Measurements from ENCODE around the gene PRELID1. TPM values are rescaled to one million over a fixed set of nuclear protein-coding genes. Genes with fewer than 3 reads are reported as not detected.
A peak's percentile ranks its signal among the peaks of the same experiment; 100 is the strongest.

PRELID1 gene
- total RNA-seq, 2 donors from 2014 or later: 310 to 360 TPM

- H3K9me3 Mint-ChIP-seq: no peaks in the 10 kb centered on the region
- H3K4me1 Mint-ChIP-seq (ENCODE audit: low read depth in 2 of 2): peaks cover 9 to 14% of the 10 kb centered on the region in 2 donors
- H3K36me3 Mint-ChIP-seq: peaks cover 28% of the 10 kb centered on the region
- H3K4me3 Mint-ChIP-seq: no peak overlapping the region
- no peak for ATAC-seq
- DNase-seq (ENCODE audit: low spot score): no peak
- no peaks in the 10 kb centered on the region for H3K27me3 Mint-ChIP-seq
- H3K27ac Mint-ChIP-seq: no peak overlapping the region
These were observed 12.6 kb upstream of the PRELID1 start for GRCh38 chr5:177290816-177291596.

- no peak for ATAC-seq
- Mint-ChIP-seq H3K9me3 (no peaks in the 10 kb centered on the region), H3K36me3 (peaks cover 26% of the 10 kb centered on the region), H3K4me1 (ENCODE audit: low read depth in 2 of 2) (peaks cover 16 to 20% of the 10 kb centered on the region in 2 donors), H3K27me3 (no peaks in the 10 kb centered on the region), H3K27ac (no peak overlapping the region), H3K4me3 (no peak overlapping the region)
- DNase-seq (ENCODE audit: low spot score): no peak
These were observed 11.9 kb upstream of the PRELID1 start for GRCh38 chr5:177291735-177292134.

- peak overlapping the region; percentile 67 to 89 for H3K27ac Mint-ChIP-seq
- ATAC-seq (no peak), DNase-seq (ENCODE audit: low spot score) (no peak)
- H3K27me3 Mint-ChIP-seq: no peaks in the 10 kb centered on the region
- H3K9me3 Mint-ChIP-seq: no peaks in the 10 kb centered on the region
- peaks cover 22 to 27% of the 10 kb centered on the region in 2 donors for H3K4me1 Mint-ChIP-seq (ENCODE audit: low read depth in 2 of 2)
- no peak overlapping the region for H3K4me3 Mint-ChIP-seq
- H3K36me3 Mint-ChIP-seq: peaks cover 22% of the 10 kb centered on the region
These were observed 9.6 kb upstream of the PRELID1 start for GRCh38 chr5:177293819-177294581.

- no peak for DNase-seq (ENCODE audit: low spot score)
- ATAC-seq: no peak
- H3K27ac Mint-ChIP-seq: peak overlapping the region; percentile 67 to 89
- peaks cover 27 to 33% of the 10 kb centered on the region in 2 donors for H3K4me1 Mint-ChIP-seq (ENCODE audit: low read depth in 2 of 2)
- peaks cover 17% of the 10 kb centered on the region for H3K36me3 Mint-ChIP-seq
- H3K27me3 Mint-ChIP-seq: no peaks in the 10 kb centered on the region
- H3K9me3 Mint-ChIP-seq: no peaks in the 10 kb centered on the region
- H3K4me3 Mint-ChIP-seq: no peak overlapping the region
These were observed 9.0 kb upstream of the PRELID1 start for GRCh38 chr5:177294632-177295031.

- peaks cover 15% of the 10 kb centered on the region for H3K36me3 Mint-ChIP-seq
- no peaks in the 10 kb centered on the region for H3K9me3 Mint-ChIP-seq
- H3K4me1 Mint-ChIP-seq (ENCODE audit: low read depth in 2 of 2): peaks cover 38 to 46% of the 10 kb centered on the region in 2 donors
- H3K27me3 Mint-ChIP-seq: no peaks in the 10 kb centered on the region
- peak overlapping the region; percentile 67 to 89 for H3K27ac Mint-ChIP-seq
- DNase-seq (ENCODE audit: low spot score) (no peak), ATAC-seq (peak in 1 of 2 donors; percentile 45)
- H3K4me3 Mint-ChIP-seq: peak overlapping the region; percentile 43
These were observed 7.7 kb upstream of the PRELID1 start for GRCh38 chr5:177295924-177296323.

GRCh38 chr5:177296581-177296980, 7.0 kb upstream of the PRELID1 start:
- H3K36me3 Mint-ChIP-seq: peaks cover 14% of the 10 kb centered on the region
- H3K27ac Mint-ChIP-seq: peak overlapping the region; percentile 67 to 89
- DNase-seq (ENCODE audit: low spot score) (no peak), ATAC-seq (peak in 1 of 2 donors; percentile 25)
- no peaks in the 10 kb centered on the region for H3K27me3 Mint-ChIP-seq
- H3K9me3 Mint-ChIP-seq: no peaks in the 10 kb centered on the region
- H3K4me1 Mint-ChIP-seq (ENCODE audit: low read depth in 2 of 2): peaks cover 41 to 52% of the 10 kb centered on the region in 2 donors
- peak overlapping the region; percentile 43 for H3K4me3 Mint-ChIP-seq

- Mint-ChIP-seq H3K4me1 (ENCODE audit: low read depth in 2 of 2) (peaks cover 51 to 66% of the 10 kb centered on the region in 2 donors), H3K36me3 (peaks cover 2% of the 10 kb centered on the region), H3K27me3 (no peaks in the 10 kb centered on the region), H3K27ac (peak overlapping the region; percentile 82 to 89), H3K4me3 (no peak overlapping the region), H3K9me3 (no peaks in the 10 kb centered on the region)
- DNase-seq (ENCODE audit: low spot score): no peak
- no peak for ATAC-seq
These were observed 5.7 kb upstream of the PRELID1 start for GRCh38 chr5:177297922-177298321.

- no peaks in the 10 kb centered on the region for H3K27me3 Mint-ChIP-seq
- no peaks in the 10 kb centered on the region for H3K36me3 Mint-ChIP-seq
- H3K9me3 Mint-ChIP-seq: no peaks in the 10 kb centered on the region
- peaks cover 60 to 75% of the 10 kb centered on the region in 2 donors for H3K4me1 Mint-ChIP-seq (ENCODE audit: low read depth in 2 of 2)
- ATAC-seq (no peak), DNase-seq (ENCODE audit: low spot score) (no peak)
- H3K4me3 Mint-ChIP-seq: peak overlapping the region; percentile 96
- H3K27ac Mint-ChIP-seq: peak overlapping the region; percentile 82 to 83
These were observed 3.9 kb upstream of the PRELID1 start for GRCh38 chr5:177299697-177300096.

- Mint-ChIP-seq H3K4me3 (peak overlapping the region; percentile 96), H3K4me1 (ENCODE audit: low read depth in 2 of 2) (peaks cover 62 to 79% of the 10 kb centered on the region in 2 donors), H3K27ac (peak overlapping the region; percentile 82 to 83), H3K36me3 (no peaks in the 10 kb centered on the region), H3K27me3 (no peaks in the 10 kb centered on the region), H3K9me3 (no peaks in the 10 kb centered on the region)
- DNase-seq (ENCODE audit: low spot score) (peak; percentile 90), ATAC-seq (peak; percentile 73 to 83)
These were observed 3.2 kb upstream of the PRELID1 start for GRCh38 chr5:177300236-177300880.

GRCh38 chr5:177300951-177301350, 2.6 kb upstream of the PRELID1 start:
- no peaks in the 10 kb centered on the region for H3K36me3 Mint-ChIP-seq
- H3K27ac Mint-ChIP-seq: peak overlapping the region; percentile 82 to 83
- no peak for ATAC-seq
- H3K27me3 Mint-ChIP-seq: no peaks in the 10 kb centered on the region
- H3K9me3 Mint-ChIP-seq: no peaks in the 10 kb centered on the region
- no peak for DNase-seq (ENCODE audit: low spot score)
- peak overlapping the region; percentile 96 for H3K4me3 Mint-ChIP-seq
- H3K4me1 Mint-ChIP-seq (ENCODE audit: low read depth in 2 of 2): peaks cover 61 to 79% of the 10 kb centered on the region in 2 donors

- H3K27ac Mint-ChIP-seq: peak overlapping the region; percentile 82 to 83
- peaks cover 60 to 79% of the 10 kb centered on the region in 2 donors for H3K4me1 Mint-ChIP-seq (ENCODE audit: low read depth in 2 of 2)
- H3K36me3 Mint-ChIP-seq: peaks cover under 1% of the 10 kb centered on the region
- no peaks in the 10 kb centered on the region for H3K9me3 Mint-ChIP-seq
- DNase-seq (ENCODE audit: low spot score) (no peak), ATAC-seq (no peak)
- peak overlapping the region; percentile 96 for H3K4me3 Mint-ChIP-seq
- H3K27me3 Mint-ChIP-seq: no peaks in the 10 kb centered on the region
These were observed 2.0 kb upstream of the PRELID1 start for GRCh38 chr5:177301503-177302165.

GRCh38 chr5:177302354-177303110, 1.1 kb upstream of the PRELID1 start:
- Mint-ChIP-seq H3K9me3 (no peaks in the 10 kb centered on the region), H3K4me1 (ENCODE audit: low read depth in 2 of 2) (peaks cover 61 to 79% of the 10 kb centered on the region in 2 donors), H3K27ac (peak overlapping the region; percentile 82 to 83), H3K36me3 (peaks cover 4% of the 10 kb centered on the region), H3K27me3 (no peaks in the 10 kb centered on the region), H3K4me3 (peak overlapping the region; percentile 96)
- DNase-seq (ENCODE audit: low spot score) (no peak), ATAC-seq (no peak)

Data from natural killer cell treated with Interleukin-12 subunit alpha and Interleukin-12 subunit beta and Interleukin-15 and Interleukin-18, amount 100 ng/mL, for 72 hours (primary cell).